GM19455 (cell line): ENCODE measurements around the gene AKIRIN2.

Source experiments
- ATAC-seq: cut with Tn5 transposase; IDR thresholded peaks from one replicate; pipeline ENCODE4 v1.9.1; 2021; ENCODE audit not compliant: unreplicated experiment

AKIRIN2 gene

GRCh38 chr6:87701676-87702588, at the start of gene AKIRIN2:
TSS of gene AKIRIN2 (minus strand) at chr6:87702233. CDS start at chr6:87701684, 549 bp downstream.
- peak; percentile 66 for ATAC-seq

GRCh38 chr6:87747646-87748045, 45.6 kb upstream of the AKIRIN2 start:
- ATAC-seq, result no peak

- no peak for ATAC-seq
Observed at GRCh38 chr6:87745966-87746721, 44.1 kb upstream of the AKIRIN2 start.

- no peak for ATAC-seq
Observed at GRCh38 chr6:87743454-87743853, 41.4 kb upstream of the AKIRIN2 start.

- no peak for ATAC-seq
Observed at GRCh38 chr6:87742106-87742505, 40.1 kb upstream of the AKIRIN2 start.

GRCh38 chr6:87741001-87741650, 39.1 kb upstream of the AKIRIN2 start:
- ATAC-seq, result no peak

- ATAC-seq, result no peak
Observed at GRCh38 chr6:87738744-87739143, 36.7 kb upstream of the AKIRIN2 start.

- ATAC-seq, result no peak
Observed at GRCh38 chr6:87738000-87738399, 36.0 kb upstream of the AKIRIN2 start.

- no peak for ATAC-seq
Observed at GRCh38 chr6:87736809-87737540, 34.9 kb upstream of the AKIRIN2 start.

- no peak for ATAC-seq
Observed at GRCh38 chr6:87731818-87732661, 30.0 kb upstream of the AKIRIN2 start.

- ATAC-seq, result no peak
Observed at GRCh38 chr6:87731080-87731479, 29.0 kb upstream of the AKIRIN2 start.

GRCh38 chr6:87729965-87730719, 28.1 kb upstream of the AKIRIN2 start:
- ATAC-seq, result no peak

- ATAC-seq, result no peak
Observed at GRCh38 chr6:87728706-87729105, 26.7 kb upstream of the AKIRIN2 start.

- peak; percentile 87 for ATAC-seq
Observed at GRCh38 chr6:87724983-87725811, 23.2 kb upstream of the AKIRIN2 start.

- no peak for ATAC-seq
Observed at GRCh38 chr6:87723170-87724078, 21.4 kb upstream of the AKIRIN2 start.

GRCh38 chr6:87722540-87723169, 20.6 kb upstream of the AKIRIN2 start:
- no peak for ATAC-seq

GRCh38 chr6:87721311-87721710, 19.3 kb upstream of the AKIRIN2 start:
- no peak for ATAC-seq
